Activated CD4-positive, CD25-positive, alpha-beta regulatory T cell treated with anti-CD3 and anti-CD28 coated beads, Interleukin-2, amount 50 U/mL, for 24 hours (primary cell): ENCODE measurements around the gene DAZL.
"Not testable (repeated sequence)": the region's sequence is repeated elsewhere in the genome, so short reads cannot be mapped to it uniquely, and the experiment has no call there.

Source experiments
- ATAC-seq, 2 donors: fragments of 150-1000 bp; cut with Tn5 transposase; one replicate each; pipeline ENCODE4 v1.10.0; 2021; ENCODE audit warnings: mild to moderate bottlenecking in 1 of 2, moderate library complexity in 1 of 2

DAZL gene

GRCh38 chr3:16604887-16605602, at the start of gene DAZL:
Gene DAZL (minus strand): TSS chr3:16605423. CDS start chr3:16605205, 218 bp downstream.
- ATAC-seq, result no peak

GRCh38 chr3:16654976-16655375, 49.8 kb upstream of the DAZL start:
- ATAC-seq, result no peak

- ATAC-seq, result no peak
Observed at GRCh38 chr3:16653712-16654111, 48.5 kb upstream of the DAZL start.

GRCh38 chr3:16647668-16648067, 42.4 kb upstream of the DAZL start:
- no peak for ATAC-seq

GRCh38 chr3:16639806-16640205, 34.6 kb upstream of the DAZL start:
- ATAC-seq, result no peak

GRCh38 chr3:16633948-16634347, 28.7 kb upstream of the DAZL start:
- ATAC-seq, result no peak

GRCh38 chr3:16632395-16632794, 27.2 kb upstream of the DAZL start:
- no peak for ATAC-seq

- no peak for ATAC-seq
Observed at GRCh38 chr3:16618721-16619120, 13.5 kb upstream of the DAZL start.

- not testable (repeated sequence) for ATAC-seq
Observed at GRCh38 chr3:16617155-16617554, 11.9 kb upstream of the DAZL start.

- no peak for ATAC-seq
Observed at GRCh38 chr3:16616083-16616482, 10.9 kb upstream of the DAZL start.

GRCh38 chr3:16614033-16615031, 9.1 kb upstream of the DAZL start:
- no peak for ATAC-seq

- no peak for ATAC-seq
Observed at GRCh38 chr3:16609927-16610580, 4.8 kb upstream of the DAZL start.

GRCh38 chr3:16608816-16609215, 3.6 kb upstream of the DAZL start:
- ATAC-seq, result no peak

GRCh38 chr3:16607718-16608117, 2.5 kb upstream of the DAZL start:
- ATAC-seq, result no peak

GRCh38 chr3:16606398-16606797, 1.2 kb upstream of the DAZL start:
- no peak for ATAC-seq

- ATAC-seq, result no peak
Observed at GRCh38 chr3:16605966-16606365, 743 bp upstream of the DAZL start.

- no peak for ATAC-seq
Observed at GRCh38 chr3:16604433-16604832, 790 bp downstream of the DAZL start.

GRCh38 chr3:16601537-16602005, 3.7 kb downstream of the DAZL start:
- no peak for ATAC-seq

GRCh38 chr3:16600780-16601536, 4.3 kb downstream of the DAZL start:
- no peak for ATAC-seq

GRCh38 chr3:16599694-16600093, 5.5 kb downstream of the DAZL start:
- ATAC-seq, result no peak

GRCh38 chr3:16596352-16597032, 8.7 kb downstream of the DAZL start:
- ATAC-seq, result peak; percentile 89 to 90

GRCh38 chr3:16595778-16596177, 9.4 kb downstream of the DAZL start:
- ATAC-seq, result peak; percentile 15 to 34
